Measurements from ENCODE around the gene OLA1. TPM values are rescaled to one million over a fixed set of nuclear protein-coding genes. Genes with fewer than 3 reads are reported as not detected.

Gene OLA1
- total RNA-seq, 1 donor from 2014 or later, result 43.6 TPM

DNA sequence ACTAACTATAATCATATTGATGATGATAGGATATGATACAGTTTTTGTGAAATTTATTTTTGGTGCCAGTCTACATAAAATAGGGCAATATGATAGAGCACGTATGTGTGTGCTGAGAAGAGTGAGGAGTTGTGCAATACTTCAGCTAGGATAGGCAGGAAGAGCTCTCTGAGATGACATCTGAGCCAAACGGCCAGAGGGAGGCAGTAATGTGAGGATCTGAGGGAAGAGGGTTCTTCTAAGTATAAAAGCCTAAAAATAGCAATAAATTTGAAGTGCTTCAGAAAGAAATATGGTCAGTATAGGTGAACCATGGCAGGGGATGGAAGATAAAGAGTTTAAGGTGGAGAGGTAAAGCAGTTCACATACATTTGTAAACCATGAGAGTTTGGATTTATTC lies 102.5 kb downstream of the OLA1 start:
- DNase-seq (ENCODE audit: low spot score) (no peak), ATAC-seq (no peak)
- intact Hi-C loops (cut with DNase I), result no loop called here

DNA sequence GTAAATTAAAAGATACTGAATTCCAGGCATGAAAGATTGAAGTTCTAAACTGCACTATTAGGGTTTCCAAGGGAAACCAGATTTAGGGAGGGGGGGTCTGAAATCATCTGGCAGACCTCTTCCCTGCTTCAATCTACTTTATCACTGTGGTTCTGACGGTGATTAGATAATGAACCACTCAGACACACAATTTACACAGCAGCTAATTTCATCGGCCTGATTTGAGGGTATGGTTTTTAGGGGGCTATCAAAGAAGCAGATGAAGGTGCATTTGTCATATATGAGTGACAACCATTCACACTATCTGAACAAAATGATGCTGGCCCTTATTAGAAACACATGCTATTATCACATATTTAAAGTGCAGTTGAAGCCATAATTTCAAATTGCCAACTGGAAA lies 106.0 kb downstream of the OLA1 start:
- no peak for DNase-seq (ENCODE audit: low spot score)
- no peak for ATAC-seq
- intact Hi-C loops (cut with DNase I), result no loop called here

DNA sequence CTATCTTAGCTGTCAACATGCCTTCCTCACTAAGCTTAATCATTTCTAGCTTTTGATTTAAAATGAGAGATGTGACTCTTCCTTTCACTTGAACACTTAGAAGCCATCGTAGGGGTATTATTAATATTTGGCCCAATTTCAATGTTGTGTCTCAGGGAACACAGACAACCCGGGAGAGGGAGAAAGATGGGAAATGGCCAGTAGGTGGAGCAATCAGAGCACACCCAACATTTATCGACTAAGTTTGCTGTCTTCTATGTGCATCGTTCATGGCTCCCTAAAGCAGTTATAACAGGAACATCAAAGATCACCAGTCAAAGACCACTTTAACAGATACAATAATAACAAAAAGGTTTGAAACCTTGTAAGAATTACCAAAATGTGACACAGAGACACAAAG lies 110.2 kb downstream of the OLA1 start:
- no peak for DNase-seq (ENCODE audit: low spot score)
- intact Hi-C loops (cut with DNase I), result no loop called here
- ATAC-seq, result no peak

DNA sequence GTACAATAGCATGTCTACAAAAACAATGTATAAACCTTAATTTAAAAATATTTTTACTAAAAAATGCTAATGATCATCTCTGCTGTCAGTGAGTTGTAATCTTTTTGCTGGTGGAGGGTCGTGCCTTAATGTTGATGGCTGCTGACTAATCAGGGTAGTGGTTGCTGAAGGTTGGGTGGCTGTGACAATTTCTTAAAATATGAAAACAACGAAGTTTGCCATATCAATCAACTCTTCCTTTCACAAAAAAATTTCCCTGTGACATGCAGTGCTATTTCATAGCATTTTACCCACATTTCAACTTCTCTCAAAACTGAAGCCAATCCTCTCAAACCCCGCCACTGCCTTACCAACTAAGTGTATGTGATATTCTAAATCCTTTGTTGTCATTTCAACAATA lies 112.4 kb downstream of the OLA1 start:
- intact Hi-C loops (cut with DNase I), result no loop called here
- no peak for DNase-seq (ENCODE audit: low spot score)
- ATAC-seq, result no peak

DNA sequence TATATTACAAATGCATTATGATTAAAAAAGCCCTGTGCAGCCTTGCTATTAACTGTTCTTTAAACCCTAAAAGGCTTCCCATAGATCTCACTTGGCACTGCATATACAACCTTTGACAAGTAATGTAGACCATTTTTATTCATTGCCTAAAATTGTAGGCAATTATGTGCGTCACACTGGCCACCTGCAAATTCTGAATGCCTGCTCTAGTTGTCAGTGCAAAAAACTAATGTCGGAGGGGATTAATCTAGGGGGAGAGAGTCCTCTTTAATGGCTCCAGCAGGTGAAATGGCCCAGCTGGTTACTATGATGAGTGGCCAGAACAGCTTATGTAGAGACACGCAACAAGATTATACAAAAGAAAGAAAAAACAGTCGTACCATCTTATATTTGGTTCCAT lies 123.2 kb downstream of the OLA1 start:
- DNase-seq (ENCODE audit: low spot score) (no peak), ATAC-seq (no peak)
- intact Hi-C loops (cut with DNase I), result no loop called here

DNA sequence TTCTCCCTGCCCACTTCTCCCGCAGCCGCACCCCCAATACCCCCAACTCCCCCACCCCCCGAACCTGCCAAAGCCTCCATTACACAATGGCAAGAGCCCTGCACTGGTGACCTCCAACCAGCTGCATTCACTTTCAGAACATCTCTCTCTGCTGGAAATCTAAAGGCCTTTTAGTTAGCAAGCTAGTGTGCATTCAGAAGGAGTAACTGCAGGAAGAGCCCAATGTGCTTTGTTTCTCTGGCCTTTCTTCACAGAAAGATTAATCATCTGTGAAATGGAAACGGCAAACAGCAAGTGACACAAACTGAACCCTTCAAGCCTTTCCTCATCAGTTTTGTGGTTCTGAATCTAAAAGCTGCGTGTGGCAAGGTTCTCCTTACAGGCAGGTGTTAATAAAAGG lies 124.2 kb downstream of the OLA1 start:
- ATAC-seq, result no peak
- DNase-seq (ENCODE audit: low spot score), result no peak
- intact Hi-C loops (cut with DNase I), result no loop called here

DNA sequence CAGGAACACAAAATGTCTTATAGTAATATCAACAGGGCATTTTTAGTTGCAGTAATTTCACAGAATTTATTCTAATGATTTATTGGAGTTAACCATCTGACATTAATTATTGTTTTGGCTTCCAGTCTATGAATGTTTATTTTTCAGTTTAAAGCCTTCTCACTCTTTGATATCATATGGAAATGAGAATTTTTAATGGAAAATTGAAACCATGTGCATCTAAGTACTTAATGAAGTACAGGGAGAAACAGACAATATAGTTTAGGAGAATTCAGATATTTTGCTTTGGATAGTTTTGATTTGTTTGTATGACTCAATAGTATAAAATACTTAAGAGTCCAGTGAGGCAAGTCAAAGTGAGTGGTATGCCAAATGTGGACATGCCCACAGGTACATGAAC lies 126.1 kb downstream of the OLA1 start:
- intact Hi-C loops (cut with DNase I), result no loop called here
- ATAC-seq, result no peak

DNA sequence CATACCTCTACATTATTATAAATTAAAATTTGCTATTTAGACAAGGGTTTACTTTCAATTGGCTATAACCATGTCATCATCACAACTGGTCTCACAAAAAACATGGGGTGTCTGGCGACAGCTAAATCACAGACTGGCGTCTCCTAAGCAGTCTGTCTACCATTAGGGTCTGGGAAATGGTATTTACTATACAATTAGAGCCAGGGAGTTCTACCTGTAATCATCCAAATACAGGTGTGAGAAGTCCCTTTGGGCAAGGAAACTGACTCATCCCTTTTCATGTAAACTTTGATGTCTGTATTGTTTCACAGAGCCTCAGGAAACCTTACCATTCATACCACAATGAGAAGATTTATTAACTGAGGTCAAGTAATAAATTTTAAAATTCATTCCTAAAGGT lies 126.7 kb downstream of the OLA1 start:
- DNase-seq (ENCODE audit: low spot score) (no peak), ATAC-seq (no peak)
- intact Hi-C loops (cut with DNase I), result no loop called here

More for the DNA sequence above, 126.1 kb downstream of the OLA1 start:
- no peak for DNase-seq (ENCODE audit: low spot score)

DNA sequence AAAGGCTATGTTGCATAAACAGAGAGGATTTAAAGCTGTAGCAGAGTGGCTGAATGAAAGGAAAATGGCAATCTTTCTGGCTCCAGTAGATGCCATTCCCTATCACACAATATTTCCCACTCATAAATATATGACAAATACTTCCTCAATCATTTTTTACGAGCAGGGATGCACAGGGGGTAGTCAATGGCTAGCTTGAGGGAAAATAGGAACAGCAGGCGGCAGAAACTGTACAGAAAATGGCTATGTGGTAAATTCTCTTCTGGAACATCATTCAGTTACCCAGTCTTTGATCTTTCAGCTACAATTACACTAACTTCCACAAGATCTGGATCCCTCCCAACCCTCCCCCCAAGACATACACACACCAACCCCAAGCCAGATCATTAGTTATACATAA lies 127.2 kb downstream of the OLA1 start:
- intact Hi-C loops (cut with DNase I), result no loop called here
- ATAC-seq (no peak), DNase-seq (ENCODE audit: low spot score) (no peak)

DNA sequence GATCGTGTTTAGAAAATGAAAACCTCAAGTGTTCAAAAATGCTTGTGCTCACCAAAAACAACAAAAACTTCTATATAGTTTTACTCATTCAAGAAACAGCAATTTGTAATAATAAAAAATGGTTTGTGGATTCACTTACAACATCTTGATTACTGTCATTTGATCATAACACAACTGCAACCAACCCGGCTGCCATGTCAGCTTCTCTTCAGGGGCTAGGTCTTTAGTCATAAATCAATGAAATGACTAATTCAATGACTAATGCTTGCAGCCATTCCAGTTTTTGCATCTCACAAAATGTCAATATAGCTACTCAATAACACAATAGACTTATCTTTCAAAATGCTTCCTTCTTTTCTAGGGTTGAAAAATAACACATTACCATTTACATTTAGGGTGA lies 128.0 kb downstream of the OLA1 start:
- ATAC-seq (no peak), DNase-seq (ENCODE audit: low spot score) (no peak)
- intact Hi-C loops (cut with DNase I), result no loop called here

DNA sequence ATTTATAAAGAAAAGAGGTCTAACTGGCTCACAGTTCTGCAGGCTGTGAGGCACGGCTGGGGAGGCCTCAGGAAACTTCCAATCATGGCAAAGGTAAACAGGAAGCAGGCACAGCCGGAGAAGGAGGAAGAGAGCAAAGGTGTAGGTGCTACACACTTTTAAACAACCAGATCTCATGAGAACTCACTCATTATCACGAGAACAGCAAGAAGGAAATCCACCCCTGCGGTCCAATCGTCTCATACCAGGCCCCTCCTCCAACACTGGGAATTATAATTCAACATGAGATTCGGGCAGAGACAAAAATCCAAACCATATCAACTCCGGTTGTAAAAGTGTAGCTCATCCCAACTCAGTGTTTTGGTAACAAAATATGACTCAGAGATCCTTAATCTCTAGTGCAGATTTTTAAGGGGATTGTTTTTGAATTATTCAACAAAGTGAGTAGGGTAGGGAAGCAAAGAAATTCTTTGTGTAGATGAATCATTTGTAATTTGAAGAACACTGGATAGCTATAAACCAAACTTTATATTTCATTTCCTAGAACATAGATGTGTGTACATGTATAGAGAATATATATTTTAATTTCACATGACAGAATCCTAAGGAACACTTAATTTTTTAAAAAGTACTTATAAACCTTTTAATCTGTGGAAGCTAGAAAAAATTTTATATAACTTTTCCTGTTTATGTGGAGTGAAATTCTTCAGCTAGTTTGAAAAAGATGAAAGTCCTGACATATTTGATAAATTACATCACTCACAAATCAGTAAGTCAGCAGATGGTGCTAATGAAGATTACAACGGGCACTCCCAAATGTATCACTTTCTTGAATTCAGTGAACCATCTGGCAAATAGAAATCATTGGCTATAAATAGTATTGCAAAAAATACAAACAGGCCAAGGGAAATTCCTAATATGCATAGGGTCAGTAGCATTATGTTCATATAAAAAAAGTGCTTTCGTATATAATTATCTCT lies 130.1 kb downstream of the OLA1 start:
- no peak for ATAC-seq
- no peak for DNase-seq (ENCODE audit: low spot score)
- intact Hi-C loops (cut with DNase I), result no loop called here

DNA sequence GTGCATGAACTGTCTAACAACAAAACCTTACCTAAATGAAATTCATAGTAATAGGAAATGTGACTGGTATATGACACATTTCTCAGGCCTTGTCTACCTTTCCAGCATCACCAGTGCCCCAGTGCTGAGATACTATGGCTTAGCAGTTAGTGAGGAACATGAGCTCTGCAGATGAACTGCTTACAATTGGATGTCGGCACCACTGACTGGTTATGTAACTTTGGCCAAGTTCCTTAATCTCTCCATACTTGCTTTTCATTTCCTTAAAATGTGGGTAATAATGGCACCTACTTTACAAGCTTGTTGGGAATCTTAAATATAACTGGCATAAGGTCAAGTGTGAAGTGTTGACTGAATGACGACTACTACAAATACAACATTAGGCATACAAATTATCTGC lies 136.3 kb downstream of the OLA1 start:
- ATAC-seq (no peak), DNase-seq (ENCODE audit: low spot score) (no peak)
- intact Hi-C loops (cut with DNase I), result no loop called here

DNA sequence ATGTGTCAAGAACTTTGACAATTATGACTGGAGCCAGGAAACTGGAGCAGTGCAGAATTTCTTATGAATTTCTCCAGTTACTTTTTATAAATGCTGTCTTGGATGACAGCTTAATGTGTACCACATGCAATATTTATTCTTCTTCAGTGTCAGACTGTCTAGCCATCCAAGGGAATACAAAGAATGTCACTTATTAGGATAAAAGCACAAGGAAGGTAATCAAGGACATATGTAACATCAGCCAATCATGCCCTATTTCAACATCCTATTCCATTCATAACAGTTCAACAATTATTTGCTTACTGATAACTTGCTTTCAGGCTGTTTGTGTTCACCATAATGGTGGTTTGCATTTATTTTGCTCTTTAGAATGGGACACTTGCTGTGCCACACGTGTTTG lies 139.8 kb downstream of the OLA1 start:
- ATAC-seq (no peak), DNase-seq (ENCODE audit: low spot score) (no peak)
- intact Hi-C loops (cut with DNase I), result no loop called here

DNA sequence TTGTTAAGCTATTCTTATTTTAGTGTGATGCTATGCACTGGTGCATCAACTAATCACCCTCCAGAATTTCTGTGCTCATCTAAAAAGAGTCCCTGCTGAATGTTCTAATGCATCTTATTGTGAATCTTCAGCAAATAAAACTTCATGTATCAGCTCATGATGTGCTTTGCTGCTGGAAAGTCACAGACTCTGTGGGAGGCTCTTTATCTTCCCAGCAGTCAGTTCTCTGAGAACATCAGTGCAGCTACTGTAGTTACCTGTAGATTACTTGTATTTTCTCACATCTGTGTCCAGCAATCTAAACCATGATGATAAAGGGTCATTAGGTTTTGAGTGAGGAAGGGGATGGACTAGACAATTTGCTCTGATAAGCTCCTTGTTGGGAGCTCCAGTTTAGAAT lies 141.6 kb downstream of the OLA1 start:
- DNase-seq (ENCODE audit: low spot score), result no peak
- intact Hi-C loops (cut with DNase I), result no loop called here
- ATAC-seq, result no peak

DNA sequence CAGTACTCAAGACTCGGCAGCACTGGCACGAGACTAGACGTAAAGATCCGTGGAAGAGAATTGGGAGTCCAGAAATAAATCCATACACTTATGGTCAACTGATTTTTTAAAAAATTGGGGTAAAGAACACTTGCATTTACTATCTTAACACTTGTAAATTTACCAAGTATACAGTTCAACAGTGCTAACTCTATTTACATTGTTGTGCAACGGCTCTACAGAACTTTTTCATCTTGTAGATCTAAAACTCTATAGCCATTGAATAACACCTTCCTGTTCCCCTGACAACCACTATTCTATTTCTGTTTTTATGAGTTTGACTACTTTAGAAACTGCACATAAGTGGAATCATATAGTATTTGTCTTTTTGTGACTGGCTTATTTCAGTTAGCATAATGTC lies 153.8 kb downstream of the OLA1 start:
- ATAC-seq (no peak), DNase-seq (ENCODE audit: low spot score) (no peak)
- intact Hi-C loops (cut with DNase I), result no loop called here

DNA sequence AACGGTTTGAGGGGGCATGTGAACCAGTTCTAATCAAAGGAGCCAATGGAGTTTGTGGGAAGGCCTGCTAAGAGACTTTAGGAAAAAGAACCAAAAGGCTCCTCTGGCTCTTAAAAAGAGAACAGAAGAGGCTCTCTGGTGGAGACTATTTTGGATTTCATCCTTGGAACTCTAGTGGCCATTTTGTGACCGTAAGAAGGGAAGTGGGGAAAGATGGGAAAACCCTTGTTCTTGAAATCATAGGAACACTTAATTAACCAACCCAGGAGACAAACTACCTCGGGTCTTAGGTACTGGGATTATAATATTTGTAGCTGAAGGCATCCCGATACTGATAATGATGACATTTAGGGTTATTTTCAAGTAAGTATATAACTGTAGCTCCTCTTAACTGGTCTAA lies 157.9 kb downstream of the OLA1 start:
- DNase-seq (ENCODE audit: low spot score), result no peak

DNA sequence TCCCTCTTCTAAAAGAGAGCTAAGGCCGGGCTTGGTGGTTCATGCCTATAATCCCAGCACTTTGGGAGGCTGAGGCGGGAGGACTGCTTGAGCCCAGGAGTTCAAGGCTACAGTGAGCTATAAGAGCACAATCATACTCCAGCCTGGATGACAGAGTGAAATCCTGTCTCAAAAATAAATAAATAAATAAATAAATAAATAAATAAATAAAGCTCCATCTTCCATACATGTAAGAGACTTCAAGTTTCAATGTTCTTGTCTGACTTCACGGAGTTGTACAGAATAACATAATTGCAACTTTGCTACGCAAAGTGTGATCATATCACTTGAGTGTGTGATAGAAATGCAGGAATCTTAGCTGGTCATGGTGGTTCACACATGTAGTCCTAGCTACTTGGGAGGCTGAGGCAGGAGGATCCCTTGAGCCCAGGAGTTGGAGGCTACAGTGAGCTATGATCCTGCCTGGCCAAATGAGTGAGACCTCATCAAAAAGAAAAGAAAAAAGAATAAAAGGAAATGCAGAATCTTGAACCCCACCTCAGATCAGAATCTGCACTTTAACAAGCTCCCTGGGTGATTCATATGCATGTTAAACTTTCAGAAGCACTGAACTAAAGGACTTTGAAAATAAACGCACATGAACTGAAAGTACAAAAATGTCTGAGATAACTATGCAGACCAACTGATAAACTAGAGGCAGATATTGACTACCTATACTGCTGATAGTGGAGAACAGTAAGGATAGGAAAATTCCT lies 159.4 kb downstream of the OLA1 start:
- DNase-seq (ENCODE audit: low spot score), result no peak
- no peak for ATAC-seq
- intact Hi-C loops (cut with DNase I), result no loop called here

More for the DNA sequence above, 157.9 kb downstream of the OLA1 start:
- intact Hi-C loops (cut with DNase I), result no loop called here
- no peak for ATAC-seq

DNA sequence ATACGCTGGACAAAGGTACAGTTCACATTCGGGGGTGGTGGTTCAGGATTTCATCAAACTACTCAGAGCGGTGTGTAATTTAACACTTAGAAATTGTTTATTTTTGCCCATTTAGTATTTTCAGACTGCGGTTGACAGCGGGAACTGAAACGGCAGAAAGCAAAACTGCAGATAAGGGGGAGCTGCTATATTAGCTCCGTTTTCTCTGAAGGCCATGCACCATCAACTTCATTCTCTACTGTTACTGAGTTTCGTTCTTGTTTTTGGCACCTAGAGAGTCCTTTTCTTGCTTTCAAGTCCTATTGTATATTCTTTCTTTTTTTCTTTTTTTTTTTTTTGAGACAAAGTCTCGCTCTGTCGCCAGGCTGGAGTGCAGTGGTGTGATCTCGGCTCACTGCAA lies 161.6 kb downstream of the OLA1 start:
- no peak for DNase-seq (ENCODE audit: low spot score)
- intact Hi-C loops (cut with DNase I), result no loop called here
- no peak for ATAC-seq

DNA sequence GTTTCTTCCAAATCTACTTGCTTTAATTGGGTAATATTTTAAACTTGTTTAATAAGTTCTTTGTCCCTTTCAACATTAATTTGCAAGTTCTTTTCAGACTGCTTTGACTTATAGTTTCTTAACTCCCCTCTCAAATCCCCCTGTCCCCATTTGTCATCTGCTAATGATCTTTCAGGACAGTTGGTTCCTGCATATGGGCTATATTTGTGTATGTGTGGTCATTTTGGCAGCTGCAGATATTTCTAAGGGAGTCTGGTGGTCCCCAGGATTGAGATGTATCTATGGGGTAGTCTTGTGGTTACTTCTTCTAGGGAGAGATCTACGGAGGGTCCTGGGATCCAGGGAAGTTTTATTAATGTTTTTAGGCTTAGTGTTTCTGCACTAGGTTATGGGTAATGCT lies 162.6 kb downstream of the OLA1 start:
- DNase-seq (ENCODE audit: low spot score), result no peak
- intact Hi-C loops (cut with DNase I), result no loop called here
- no peak for ATAC-seq

DNA sequence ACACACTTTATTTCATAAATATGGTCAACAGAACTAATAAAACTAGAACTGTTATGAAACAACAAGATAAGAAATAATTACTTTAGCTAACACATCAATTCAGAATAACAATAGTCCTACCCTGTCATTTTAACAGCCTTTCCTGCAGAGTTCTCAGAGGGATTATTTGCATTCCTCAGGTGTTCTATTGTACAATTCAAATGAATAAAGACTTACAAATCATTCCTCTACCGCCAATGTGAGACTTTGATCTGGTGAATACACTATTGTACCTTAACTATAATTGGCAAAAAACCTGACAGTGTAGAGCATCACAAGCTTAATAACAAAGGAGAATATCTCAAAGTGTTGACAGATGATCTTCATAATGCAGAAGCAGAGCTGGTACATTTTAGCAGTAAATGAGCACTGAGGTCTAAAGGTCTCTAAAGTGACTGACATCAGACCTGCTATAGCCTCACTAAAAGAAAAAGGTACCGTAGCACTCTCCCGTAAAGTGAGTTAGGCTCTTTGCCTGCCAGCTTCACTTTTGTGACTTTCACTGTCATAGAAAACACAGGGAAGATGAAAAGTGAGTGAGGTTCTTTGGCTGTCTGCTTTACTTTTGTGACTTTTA lies 164.4 kb downstream of the OLA1 start:
- ATAC-seq, result no peak
- no peak for DNase-seq (ENCODE audit: low spot score)
- intact Hi-C loops (cut with DNase I), result no loop called here
